Measurements from ENCODE around the gene MEGF10. TPM values are rescaled to one million over a fixed set of nuclear protein-coding genes. Genes with fewer than 3 reads are reported as not detected.

Gene MEGF10
- total and polyA plus RNA-seq, 10 of the 15 experiments (the other 5 are each of a cell fraction or from before 2014, with no cell fraction given) = 0.03 to 0.21 (median 0.05) TPM; not detected in 5

DNA sequence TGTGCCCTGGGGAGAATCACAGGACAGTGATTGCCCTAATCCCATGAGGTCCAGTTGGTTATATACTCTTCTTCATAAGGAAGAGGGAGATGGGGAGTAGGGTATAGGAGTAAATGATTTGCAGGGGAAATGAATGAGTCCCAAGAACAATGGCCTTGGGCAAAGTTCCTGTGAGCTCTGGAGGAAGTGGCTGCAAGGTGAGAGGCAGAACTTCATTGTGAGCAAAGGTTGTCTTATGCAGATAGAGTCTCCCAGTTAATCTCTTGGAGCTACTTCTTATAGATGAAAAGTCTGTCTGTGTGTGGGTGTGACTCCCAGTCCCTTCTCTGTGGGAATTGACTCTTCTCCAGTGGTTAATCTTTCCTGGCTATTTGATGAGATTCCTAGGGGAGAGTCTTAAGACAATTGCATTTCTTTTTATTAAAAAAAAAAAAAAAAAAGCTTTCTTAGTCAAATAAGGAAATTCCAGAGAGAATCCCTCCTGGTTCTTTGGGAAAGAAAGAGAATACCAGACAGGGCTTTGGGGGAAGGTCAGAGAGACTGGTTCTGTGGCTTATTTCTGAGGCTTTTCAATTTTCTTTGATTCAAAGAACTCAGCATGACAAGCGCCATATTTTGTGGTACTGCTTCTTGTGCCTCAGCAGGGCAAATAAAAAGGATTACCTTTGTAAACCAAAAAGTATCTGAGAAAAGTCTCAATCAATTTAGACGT is 33.6 kb upstream of the MEGF10 start:
- RAD21 ChIA-PET (ENCODE audit: unreplicated experiment) = no interaction called here
- POLR2A ChIA-PET = no interaction called here
- CTCF ChIA-PET = interaction anchor here (0.6 kb wide), 1 partner anchor 419 kb away, joined by 4 read pairs; no protein-coding TSS in a partner anchor
- in situ Hi-C loops (cut with MboI) (no loop called here), intact Hi-C loops (cut with micrococcal nuclease; ENCODE audit: unreplicated experiment) (no loop called here)
- ATAC-seq = no peak
- FAIRE-seq = no peak
- Histone ChIP-seq H3K9ac (ENCODE audit: control insufficient read depth, insufficient read depth, low read length) (no peak overlapping the region), H3K27ac (ENCODE audit: control insufficient read depth, insufficient read depth) (no peak overlapping the region), H3K4me3 (no peak overlapping the region), H3K27me3 (replicated peaks in 1 of 2; ENCODE audit: control insufficient read depth in 2 of 2, insufficient read depth in 2 of 2, low read length in 1 of 2) (no peaks in the 10 kb centered on the region), H3K9me3 (replicated peaks; ENCODE audit: control insufficient read depth, insufficient read depth, low read length) (no peaks in the 10 kb centered on the region; the same call in 2 of the 3 replicates), H3K36me3 (ENCODE audit: control insufficient read depth in 2 of 2, insufficient read depth in 2 of 2, low read length in 1 of 2) (no peaks in the 10 kb centered on the region), H3K4me2 (ENCODE audit: control insufficient read depth, insufficient read depth) (no peak overlapping the region), H3K4me1 (ENCODE audit: control insufficient read depth, insufficient read depth, low read length) (no peaks in the 10 kb centered on the region), H2AFZ (ENCODE audit: control insufficient read depth, low read depth, low read length) (no peak overlapping the region), H4K20me1 (ENCODE audit: control insufficient read depth, insufficient read depth) (no peaks in the 10 kb centered on the region), H3K79me2 (ENCODE audit: control insufficient read depth, insufficient read depth, low read length) (no peaks in the 10 kb centered on the region)
- no TSS peak for BruUV-seq (replicated peaks)
- 0% methylated on average over 2 of the region's 2 CpGs for WGBS (ENCODE audit: insufficient coverage, insufficient replicate concordance, low lambda C conversion rate, missing lambda C conversion rate)
- DNase-seq (ENCODE audit: low read depth, low spot score) = no peak
- SMC1A ChIA-PET (ENCODE audit: uncharacterized antibody, unreplicated experiment) = interaction anchor here (0.7 to 1.6 kb wide), 2 partner anchors 16 to 56 kb away, joined by 3 to 6 read pairs; no protein-coding TSS in a partner anchor
- TF ChIP-seq MYC (IDR thresholded peaks at IDR 0.05; ENCODE audit: insufficient read depth, insufficient read length, insufficient replicate concordance, low read length, severe bottlenecking) (no peak), CHD1 (IDR thresholded peaks at IDR 0.05; ENCODE audit: low read depth, low read length) (no peak)
- TF ChIP-seq, protein P1, sequence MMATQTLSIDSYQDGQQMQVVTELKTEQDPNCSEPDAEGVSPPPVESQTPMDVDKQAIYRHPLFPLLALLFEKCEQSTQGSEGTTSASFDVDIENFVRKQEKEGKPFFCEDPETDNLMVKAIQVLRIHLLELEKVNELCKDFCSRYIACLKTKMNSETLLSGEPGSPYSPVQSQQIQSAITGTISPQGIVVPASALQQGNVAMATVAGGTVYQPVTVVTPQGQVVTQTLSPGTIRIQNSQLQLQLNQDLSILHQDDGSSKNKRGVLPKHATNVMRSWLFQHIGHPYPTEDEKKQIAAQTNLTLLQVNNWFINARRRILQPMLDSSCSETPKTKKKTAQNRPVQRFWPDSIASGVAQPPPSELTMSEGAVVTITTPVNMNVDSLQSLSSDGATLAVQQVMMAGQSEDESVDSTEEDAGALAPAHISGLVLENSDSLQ (IDR thresholded peaks at IDR 0.05) = no peak
- TF ChIP-seq, protein P2, sequence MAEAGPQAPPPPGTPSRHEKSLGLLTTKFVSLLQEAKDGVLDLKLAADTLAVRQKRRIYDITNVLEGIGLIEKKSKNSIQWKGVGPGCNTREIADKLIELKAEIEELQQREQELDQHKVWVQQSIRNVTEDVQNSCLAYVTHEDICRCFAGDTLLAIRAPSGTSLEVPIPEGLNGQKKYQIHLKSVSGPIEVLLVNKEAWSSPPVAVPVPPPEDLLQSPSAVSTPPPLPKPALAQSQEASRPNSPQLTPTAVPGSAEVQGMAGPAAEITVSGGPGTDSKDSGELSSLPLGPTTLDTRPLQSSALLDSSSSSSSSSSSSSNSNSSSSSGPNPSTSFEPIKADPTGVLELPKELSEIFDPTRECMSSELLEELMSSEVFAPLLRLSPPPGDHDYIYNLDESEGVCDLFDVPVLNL (IDR thresholded peaks at IDR 0.05; ENCODE audit: low read depth, low read length) = no peak
- TF ChIP-seq, protein P3, sequence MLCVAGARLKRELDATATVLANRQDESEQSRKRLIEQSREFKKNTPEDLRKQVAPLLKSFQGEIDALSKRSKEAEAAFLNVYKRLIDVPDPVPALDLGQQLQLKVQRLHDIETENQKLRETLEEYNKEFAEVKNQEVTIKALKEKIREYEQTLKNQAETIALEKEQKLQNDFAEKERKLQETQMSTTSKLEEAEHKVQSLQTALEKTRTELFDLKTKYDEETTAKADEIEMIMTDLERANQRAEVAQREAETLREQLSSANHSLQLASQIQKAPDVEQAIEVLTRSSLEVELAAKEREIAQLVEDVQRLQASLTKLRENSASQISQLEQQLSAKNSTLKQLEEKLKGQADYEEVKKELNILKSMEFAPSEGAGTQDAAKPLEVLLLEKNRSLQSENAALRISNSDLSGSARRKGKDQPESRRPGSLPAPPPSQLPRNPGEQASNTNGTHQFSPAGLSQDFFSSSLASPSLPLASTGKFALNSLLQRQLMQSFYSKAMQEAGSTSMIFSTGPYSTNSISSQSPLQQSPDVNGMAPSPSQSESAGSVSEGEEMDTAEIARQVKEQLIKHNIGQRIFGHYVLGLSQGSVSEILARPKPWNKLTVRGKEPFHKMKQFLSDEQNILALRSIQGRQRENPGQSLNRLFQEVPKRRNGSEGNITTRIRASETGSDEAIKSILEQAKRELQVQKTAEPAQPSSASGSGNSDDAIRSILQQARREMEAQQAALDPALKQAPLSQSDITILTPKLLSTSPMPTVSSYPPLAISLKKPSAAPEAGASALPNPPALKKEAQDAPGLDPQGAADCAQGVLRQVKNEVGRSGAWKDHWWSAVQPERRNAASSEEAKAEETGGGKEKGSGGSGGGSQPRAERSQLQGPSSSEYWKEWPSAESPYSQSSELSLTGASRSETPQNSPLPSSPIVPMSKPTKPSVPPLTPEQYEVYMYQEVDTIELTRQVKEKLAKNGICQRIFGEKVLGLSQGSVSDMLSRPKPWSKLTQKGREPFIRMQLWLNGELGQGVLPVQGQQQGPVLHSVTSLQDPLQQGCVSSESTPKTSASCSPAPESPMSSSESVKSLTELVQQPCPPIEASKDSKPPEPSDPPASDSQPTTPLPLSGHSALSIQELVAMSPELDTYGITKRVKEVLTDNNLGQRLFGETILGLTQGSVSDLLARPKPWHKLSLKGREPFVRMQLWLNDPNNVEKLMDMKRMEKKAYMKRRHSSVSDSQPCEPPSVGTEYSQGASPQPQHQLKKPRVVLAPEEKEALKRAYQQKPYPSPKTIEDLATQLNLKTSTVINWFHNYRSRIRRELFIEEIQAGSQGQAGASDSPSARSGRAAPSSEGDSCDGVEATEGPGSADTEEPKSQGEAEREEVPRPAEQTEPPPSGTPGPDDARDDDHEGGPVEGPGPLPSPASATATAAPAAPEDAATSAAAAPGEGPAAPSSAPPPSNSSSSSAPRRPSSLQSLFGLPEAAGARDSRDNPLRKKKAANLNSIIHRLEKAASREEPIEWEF (IDR thresholded peaks at IDR 0.05; ENCODE audit: insufficient replicate concordance, low read depth, low read length) = no peak
- TF ChIP-seq, protein P4, sequence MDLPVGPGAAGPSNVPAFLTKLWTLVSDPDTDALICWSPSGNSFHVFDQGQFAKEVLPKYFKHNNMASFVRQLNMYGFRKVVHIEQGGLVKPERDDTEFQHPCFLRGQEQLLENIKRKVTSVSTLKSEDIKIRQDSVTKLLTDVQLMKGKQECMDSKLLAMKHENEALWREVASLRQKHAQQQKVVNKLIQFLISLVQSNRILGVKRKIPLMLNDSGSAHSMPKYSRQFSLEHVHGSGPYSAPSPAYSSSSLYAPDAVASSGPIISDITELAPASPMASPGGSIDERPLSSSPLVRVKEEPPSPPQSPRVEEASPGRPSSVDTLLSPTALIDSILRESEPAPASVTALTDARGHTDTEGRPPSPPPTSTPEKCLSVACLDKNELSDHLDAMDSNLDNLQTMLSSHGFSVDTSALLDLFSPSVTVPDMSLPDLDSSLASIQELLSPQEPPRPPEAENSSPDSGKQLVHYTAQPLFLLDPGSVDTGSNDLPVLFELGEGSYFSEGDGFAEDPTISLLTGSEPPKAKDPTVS (IDR thresholded peaks at IDR 0.05; ENCODE audit: low read depth, low read length) = no peak
- TF ChIP-seq, protein P5, sequence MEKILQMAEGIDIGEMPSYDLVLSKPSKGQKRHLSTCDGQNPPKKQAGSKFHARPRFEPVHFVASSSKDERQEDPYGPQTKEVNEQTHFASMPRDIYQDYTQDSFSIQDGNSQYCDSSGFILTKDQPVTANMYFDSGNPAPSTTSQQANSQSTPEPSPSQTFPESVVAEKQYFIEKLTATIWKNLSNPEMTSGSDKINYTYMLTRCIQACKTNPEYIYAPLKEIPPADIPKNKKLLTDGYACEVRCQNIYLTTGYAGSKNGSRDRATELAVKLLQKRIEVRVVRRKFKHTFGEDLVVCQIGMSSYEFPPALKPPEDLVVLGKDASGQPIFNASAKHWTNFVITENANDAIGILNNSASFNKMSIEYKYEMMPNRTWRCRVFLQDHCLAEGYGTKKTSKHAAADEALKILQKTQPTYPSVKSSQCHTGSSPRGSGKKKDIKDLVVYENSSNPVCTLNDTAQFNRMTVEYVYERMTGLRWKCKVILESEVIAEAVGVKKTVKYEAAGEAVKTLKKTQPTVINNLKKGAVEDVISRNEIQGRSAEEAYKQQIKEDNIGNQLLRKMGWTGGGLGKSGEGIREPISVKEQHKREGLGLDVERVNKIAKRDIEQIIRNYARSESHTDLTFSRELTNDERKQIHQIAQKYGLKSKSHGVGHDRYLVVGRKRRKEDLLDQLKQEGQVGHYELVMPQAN (conservative IDR thresholded peaks at IDR 0.05) = no peak
